ENCODE results near the gene BEAN1.
"Not testable (repeated sequence)": the region's sequence is repeated elsewhere in the genome, so short reads cannot be mapped to it uniquely, and the experiment has no call there.

BEAN1 gene

DNA sequence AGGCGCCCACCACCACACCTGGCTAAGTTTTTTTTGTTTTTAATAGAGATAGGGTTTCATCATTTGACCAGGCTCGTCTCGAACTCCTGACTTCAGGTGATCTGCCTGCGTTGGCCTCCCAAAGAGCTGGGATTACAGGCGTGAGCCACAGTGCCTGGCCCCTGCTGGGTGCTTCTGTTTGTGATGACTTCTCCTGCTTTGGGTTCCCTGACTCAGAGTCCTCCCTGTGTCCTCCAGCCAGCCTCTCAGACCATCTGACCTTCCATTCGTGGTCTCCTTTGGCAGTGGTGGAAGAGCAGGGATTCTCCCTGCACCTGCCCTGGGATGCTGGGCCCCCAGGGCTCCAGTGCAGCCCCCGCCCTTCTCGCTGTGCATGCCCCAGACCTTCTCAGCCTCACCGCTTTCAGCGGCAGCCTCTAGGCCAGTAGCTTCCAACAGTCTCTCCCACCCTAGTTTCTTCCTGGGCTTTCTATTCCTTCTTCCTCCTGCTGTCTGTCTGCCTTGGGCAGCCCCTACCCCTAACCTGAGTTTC is 13.2 kb downstream of the BEAN1 start:
- no peak for DNase-seq (ENCODE audit: low read depth, low spot score)

DNA sequence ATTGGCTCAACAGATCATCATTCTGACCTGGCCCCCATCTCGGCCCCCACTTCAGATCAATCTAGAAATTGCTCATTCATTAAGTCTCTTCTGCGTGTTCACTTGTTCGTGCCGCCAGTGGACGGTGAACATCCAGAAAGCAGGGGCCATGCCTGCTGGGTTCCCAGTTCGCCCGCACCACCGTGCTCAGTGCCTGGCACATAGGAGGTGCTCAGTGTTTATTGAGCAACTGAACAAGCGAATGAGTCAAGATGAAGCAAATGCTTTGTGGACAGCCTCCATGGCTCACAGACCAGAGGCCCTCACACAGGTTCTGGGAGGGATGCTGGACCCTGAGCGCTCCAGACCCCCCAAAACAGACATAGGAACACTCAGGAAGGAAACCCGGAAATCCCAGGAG is 13.9 kb downstream of the BEAN1 start:
- DNase-seq (ENCODE audit: low read depth, low spot score) = no peak

DNA sequence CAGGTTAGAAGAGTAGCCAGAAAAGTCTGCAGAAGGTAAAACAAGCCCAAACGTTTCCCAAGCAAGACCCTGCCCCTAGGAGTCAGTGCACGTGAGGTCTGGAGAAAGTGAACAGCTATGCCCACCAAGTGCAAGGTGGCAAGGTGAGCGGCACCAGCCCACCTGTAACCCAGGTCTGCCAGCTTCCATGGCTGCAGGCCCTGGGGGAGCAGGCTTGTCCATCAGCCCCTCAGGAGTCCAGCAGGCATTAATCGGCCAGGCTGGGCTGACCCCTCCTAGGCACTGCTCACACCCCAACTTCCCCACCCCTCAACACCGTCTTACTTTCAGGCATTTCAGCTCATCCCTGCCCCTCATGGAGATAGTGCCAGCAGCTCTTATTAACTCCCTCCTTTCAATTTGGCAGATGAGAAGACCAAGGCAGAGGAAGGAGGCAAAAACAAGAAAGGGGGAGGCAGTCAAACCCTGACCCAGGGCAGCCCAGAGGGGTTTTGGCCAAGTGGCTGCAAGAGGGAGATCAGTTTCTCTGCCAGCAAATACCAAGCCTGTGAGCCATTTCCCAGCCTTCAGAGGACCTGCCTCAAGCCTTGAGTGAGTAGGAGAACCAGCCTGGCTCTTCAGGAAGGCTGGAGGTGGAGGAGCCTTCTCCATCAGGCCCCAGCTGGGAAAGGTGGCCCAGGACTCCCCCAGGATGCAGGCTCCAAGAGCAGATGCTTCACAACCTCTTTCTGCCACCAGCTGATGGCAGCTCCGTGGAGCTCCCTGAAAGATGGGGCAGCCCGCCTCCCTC is 14.7 kb downstream of the BEAN1 start:
- no peak for DNase-seq (ENCODE audit: low read depth, low spot score)

DNA sequence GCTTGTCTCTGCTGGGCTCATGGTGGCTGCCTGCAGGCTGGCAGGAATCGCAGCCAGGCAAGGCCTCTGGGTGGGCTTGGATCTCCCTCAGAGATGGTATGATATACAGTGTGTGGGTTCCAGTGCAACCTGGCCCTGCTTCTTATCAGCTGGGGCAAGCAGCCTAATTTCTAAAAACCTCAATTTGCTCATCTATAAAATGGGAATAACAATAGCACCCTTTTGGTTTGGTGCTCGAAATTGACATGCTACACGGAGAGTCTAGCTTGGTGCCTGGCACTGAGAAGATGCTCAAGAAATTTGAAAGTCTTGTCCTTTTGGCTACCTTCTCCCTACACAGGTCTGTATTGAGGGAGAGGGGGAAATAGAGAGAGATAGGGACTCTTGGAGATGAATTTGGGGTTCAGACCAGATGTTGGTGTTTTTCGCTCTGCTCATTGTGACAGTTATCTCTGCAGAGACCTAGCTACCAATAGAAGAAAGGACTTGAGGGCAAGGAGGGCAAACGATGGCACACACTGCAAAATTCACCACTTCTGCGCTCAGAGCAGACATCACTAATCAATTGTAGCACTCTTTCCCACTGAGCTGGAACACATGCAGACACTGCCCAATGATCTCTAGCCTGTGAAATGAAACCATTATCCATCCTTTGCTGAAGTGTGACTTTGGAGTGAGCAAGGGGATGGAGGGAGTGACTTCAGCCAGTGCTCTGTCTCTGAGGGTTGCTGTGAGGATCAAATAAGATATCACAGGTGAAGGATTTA is 15.6 kb downstream of the BEAN1 start:
- DNase-seq (ENCODE audit: low read depth, low spot score) = no peak

DNA sequence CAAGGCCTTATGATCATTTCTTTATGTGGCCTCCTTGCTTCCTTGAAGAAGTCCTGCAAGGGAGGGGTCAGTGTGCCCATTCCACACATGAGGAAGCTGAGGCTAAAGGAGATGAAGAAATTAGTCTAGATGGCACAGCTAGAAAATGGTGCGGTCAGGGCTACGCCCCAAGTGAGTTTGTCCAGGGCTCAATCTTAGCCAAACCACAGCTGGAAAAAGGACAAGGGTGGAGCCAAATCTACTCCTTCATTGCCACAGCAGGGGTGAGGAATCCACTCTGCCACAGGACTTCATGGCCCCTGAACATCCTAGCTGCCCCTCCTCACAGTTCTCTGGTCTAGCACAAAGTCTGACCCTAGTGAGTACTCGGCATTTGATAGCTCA is 16.2 kb downstream of the BEAN1 start:
- no peak for DNase-seq (ENCODE audit: low read depth, low spot score)

DNA sequence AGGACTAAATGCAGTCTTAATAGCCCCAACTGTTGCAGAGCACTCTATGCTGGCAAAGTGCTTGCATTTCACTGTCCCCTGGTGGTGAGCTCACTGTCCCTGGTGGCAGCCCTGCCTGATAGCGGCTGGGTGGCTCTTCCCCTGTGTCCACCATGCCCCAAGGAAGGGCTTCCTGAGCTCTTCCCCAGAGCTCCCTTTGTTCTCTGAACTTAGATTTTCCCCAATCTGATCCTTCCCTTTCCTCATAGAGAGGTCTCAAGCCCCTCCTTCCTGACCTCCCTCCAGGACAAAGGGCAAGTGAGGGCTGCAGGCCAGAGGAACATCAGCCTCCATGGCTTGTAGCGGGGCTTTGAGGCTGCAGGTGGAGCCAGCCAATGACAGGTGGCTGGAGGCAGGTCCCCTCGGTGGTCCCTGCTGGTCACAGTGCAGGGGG is 17.0 kb downstream of the BEAN1 start:
- DNase-seq (ENCODE audit: low read depth, low spot score) = no peak

DNA sequence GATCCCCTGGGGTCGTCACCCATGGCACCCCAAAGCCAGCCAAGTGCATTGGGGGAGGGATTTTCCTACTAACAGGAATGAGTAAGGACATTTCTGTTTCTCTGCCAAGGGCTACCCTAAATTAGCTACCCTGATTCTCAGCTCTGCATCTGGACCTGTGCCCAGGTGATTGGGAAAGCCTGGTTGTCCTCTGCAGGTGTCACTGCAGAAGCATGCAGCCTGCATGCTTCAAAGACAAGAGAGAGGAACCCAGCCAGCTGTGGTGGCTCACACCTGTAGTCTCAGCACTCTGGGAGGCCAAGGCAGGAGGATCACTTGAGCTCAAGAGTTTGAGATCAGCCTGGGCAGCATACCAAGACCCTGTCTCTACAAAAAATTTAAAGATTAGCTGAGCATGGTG is 19.6 kb downstream of the BEAN1 start:
- no peak for DNase-seq (ENCODE audit: low read depth, low spot score)

DNA sequence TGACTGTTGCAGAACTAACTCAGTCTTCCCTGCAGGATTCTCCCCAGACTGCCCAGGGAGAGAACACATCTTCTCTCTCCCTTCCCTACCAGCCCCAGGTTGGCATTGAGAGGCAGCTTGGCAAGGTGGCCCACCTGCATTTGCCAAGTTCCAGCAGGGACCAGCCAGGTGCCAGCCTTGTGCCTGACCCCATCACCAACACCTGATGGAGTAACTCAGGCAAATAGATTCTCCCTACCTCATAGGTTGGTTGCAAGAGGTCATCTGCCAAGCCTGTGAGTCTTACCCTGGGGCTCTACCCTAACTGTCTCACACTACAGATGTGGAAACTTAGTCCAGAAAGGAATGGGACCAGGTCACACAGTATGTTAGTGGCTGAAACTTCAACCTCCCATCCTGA is 20.4 kb downstream of the BEAN1 start:
- DNase-seq (ENCODE audit: low read depth, low spot score) = no peak

DNA sequence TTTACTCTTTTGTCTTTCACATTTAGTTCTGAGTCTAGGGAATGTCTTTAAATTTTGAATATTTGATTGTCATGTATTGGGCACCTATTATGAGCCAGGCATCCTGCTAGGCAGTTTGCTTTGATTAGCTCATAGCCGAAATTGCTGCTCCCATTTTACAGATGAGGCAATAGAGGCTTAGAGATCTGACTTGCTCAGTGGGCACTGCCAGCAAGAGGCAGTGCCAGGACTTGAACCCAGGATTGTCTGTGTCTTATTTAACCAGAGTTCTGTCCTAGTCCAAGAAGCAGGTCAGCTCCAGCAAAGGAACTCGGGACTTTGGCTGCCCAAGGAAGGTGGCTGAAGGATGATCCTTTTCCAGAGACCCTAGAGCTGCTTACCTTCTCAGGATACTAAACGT is 24.5 kb downstream of the BEAN1 start:
- DNase-seq (ENCODE audit: low read depth, low spot score) = no peak

DNA sequence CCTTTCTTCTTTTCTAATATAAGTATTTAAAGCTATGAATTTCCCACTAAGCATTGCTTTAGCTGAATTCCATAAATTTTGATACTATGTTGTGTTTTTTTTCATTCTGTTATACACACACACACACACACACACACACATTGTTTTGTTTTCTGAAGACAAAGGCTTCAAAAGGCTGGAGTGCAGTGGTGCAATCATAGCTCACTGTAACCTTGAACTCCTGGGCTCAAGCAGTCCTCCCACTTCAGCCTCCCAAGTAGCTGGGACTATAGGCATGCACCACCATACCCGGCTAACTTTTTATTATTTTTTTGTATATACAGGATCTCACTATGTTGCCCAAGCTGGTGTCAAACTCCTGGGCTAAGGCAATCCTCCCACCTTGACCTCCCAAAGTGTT is 26.1 kb downstream of the BEAN1 start:
- not testable (repeated sequence) for DNase-seq (ENCODE audit: low read depth, low spot score)

DNA sequence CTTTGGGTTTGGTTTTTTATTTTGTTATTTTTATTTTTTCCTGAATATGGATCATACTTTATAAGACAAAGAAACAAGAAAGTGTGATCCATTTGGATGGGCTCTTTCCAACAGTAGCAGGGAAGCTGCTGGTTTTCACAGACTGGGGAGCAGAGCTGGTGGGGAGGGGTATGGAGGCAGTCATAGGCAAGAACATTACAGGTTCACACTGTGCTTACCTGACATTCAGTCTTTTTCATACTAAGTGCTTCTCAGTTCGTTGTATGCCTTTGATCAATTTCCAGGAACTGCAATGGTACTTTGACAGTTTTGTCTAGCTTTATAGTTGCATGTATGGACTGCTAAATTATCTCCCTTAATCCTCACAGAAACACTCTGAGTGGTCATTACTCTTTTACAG is 27.7 kb downstream of the BEAN1 start:
- no peak for DNase-seq (ENCODE audit: low read depth, low spot score)

DNA sequence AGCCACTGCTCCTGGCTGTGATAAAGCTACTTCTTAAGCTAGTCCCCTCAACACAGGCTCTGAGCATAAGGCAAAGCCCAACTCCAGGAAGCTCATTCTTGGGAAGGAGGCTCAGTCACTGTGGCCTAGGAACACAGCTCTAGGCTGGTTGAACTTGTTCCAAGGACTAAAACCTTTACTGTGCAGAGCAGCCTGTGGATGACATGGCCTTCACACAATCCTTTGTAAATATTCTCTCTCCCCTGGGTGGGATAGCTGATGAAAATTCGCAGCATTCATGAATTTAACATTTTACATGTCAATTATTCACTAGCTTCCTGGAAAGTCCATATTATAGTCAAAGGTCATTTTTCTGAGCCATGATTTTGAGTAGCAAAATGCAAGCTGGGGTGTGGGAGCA is 28.9 kb downstream of the BEAN1 start:
- DNase-seq (ENCODE audit: low read depth, low spot score) = no peak

DNA sequence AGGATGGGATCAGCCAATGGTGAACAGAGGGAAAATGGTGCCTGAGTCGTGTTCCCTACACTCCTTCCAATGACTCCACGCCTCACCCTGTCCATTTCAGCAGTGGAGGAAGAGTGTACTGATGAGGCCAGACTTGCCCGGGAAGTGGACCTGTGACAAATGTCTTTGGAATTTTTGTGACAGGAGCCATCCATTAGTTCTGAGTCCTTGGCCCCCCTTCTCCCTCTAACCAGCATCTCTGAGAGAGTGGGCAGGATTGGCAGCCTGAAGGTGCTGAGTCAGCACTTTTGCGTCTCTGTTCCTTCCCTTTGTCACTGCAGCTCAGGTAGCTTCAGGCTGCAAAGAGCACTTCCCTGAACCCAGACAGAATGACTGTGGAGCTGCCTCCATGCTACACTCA is 30.8 kb downstream of the BEAN1 start:
- no peak for DNase-seq (ENCODE audit: low read depth, low spot score)

DNA sequence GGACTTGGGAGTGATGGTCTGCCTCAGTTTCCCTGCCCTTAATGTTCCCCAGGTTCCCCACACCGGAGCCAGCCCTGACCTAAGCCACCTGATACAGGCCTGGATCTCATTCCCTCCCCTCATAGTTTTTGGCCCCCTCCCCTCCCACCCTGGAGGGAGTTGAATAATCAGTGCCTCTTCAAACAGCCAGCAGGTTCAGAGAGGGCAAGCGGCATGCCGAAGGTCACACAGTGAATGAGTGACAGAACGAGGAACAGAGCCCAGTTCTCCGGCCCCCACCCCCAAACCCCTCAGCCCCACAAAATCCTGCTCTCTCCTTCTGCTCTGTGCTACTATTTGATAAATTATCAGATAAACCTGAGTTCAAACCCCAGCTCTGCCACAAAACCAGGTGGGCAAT is 31.2 kb downstream of the BEAN1 start:
- no peak for DNase-seq (ENCODE audit: low read depth, low spot score)

DNA sequence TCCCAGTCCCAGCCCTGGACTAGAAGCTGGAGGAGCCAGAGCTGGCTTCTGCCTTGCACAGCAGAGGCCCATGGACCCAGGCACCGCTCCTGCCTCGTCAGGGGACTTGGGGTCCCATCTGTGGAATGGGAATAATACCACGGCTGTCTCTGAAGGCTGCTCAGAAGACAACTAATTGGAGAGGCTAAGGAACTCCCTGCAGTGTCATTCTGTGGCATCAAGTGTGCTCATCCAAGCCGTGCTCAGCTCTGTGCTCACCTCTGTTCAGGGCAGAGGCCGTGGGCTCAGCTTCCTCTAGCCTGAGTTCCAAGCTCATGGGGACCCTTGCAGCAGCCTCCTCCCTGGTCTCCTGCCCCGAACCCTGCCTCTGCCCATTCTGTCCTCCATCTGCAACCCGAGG is 31.8 kb downstream of the BEAN1 start:
- no peak for DNase-seq (ENCODE audit: low read depth, low spot score)

DNA sequence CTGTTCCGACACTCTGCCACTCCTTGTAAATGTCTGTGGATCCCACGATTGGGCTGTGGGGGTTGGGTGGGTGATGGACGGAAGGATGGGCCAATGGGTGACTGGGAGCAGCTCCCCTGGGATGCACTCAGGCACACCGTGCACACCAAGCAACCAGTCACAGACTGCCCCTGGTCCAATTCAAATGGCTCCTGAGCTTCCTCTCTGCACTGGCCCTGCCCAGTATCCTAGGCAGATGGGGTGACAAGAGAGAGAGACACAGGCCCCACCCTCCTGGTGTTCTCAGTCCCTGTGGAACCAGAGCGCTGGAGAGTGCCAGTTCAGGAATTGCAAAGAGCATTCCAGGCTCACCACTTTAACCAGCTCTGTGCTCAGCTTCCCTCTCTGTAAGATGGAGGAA is 32.8 kb downstream of the BEAN1 start:
- peak; percentile 73 for DNase-seq (ENCODE audit: low read depth, low spot score)

DNA sequence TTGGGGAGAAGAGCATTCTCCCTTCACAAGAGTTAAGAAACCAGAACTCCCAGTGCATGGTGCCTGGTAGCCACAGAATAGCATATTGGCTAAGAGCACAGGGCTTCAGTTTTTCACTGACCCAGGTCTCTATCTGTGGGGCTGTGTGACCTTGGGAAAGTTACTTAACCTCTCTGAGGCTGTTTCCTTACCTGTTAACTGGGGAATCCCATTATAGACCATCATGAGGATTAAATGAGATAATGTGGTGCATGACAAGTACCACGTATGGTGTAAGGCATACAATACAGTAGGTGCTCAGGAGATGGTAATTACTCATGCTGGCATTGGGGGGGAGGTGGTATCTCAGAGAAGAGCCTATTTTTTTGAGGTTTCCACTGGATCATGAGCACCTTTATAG is 33.6 kb downstream of the BEAN1 start:
- no peak for DNase-seq (ENCODE audit: low read depth, low spot score)

DNA sequence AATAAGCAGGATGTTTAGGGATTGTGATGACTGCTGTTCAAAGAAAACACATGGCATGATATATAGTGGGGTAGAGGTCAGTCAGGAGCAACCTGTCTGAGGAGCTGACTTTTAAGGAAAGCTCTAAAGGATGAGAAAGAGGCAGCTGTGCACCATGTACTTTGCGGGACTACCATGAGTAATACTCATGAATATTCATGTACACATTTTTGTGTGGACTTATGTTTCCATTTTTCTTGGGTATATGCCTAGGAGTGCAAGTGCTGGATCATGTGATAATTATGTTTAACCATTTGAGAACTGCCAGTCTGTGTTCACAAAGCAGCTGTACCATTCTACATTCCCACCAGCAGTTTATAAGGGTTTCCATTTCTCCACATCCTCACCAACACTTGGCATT is 35.8 kb downstream of the BEAN1 start:
- DNase-seq (ENCODE audit: low read depth, low spot score) = no peak

DNA sequence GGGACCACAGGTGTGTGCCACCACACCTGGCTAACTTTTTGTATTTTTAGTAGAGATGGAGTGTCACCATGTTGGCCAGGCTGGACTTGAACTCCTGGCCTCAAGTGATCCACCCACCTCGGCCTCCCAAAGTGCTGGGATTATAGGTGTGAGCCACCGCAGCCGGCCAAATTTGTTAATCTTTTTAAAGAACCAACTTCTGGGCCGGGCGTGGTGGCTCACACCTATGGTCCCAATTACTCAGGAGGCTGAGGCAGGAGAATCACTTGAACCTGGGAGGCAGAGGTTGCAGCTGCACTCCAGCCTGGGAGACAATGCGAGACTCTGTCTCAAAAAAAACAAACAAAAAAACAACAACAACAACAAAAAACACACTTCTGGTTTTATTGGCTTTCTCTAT is 38.9 kb downstream of the BEAN1 start:
- DNase-seq (ENCODE audit: low read depth, low spot score) = not testable (repeated sequence)

DNA sequence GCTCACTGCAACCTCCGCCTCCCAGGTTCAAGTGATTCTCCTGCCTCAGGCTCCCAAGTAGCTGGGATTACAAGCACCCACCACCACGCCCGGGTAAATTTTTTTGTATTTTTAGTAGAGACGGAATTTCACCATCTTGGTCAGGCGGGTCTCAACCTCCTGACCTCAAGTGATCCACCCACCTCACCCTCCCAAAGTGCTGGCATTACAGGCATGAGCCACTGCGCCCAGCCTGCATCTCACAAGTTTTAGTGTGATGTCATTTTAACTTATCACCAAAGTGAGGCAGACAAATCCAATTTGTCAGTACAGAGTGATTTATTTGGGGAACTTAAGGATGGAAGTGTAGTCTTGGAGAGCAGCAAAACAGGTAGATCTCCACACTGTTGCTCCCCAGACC is 39.5 kb downstream of the BEAN1 start:
- not testable (repeated sequence) for DNase-seq (ENCODE audit: low read depth, low spot score)

DNA sequence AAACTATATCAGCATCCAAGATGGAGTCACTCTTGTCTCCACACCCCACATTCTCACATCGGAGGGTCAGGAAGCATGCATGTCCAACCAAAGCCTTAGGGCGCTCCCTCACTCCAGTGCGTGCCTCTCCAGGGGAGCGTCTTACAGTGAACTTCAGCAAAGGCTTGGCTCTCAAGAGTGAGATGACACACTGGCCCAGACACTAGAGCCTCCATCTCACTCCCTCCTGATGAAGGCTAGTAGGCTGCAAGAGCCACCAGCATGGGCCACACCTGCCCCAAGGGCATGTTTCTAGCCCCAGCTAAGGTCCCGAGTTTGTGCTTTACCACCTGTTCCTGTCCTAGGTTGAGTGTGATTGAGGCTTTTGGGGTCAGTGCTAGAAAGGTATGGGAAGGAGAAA is 40.5 kb downstream of the BEAN1 start:
- DNase-seq (ENCODE audit: low read depth, low spot score) = no peak

DNA sequence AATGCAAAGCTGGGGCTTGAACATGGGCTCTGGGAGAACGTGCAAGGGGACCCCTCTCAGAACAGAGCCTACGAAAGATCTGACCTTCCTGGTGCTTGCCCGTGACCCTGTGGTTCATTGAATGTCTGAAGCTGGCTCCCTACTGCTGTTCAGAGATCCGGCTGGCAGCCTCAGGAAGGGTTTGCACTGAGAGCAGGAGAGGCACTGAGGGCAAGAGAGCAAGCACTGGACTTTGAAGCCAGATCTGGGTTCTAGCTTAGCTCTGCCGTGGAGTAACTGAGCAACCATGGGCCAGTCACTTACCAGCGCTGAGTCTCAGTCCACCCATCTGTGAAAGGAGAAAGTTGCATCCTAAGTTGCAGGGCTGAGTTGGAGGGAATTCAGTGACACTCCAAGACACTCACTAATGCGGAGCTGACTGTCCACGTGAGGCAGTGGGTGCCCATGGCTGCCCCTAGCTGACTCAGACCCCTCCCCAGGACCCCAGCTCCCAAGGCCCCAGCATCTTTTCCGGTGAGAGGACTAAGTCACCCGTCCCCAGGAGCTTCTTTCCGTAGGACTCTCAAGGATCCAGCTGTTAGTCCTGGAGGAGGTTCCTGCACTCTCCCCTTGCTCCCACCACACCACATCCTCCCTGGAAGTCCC is 41.3 kb downstream of the BEAN1 start:
- no peak for DNase-seq (ENCODE audit: low read depth, low spot score)

Data from iPS DF 19.7 (cell line).